Urothelium cell line (cell line): ENCODE results near the gene POU6F2.

Source experiments
- DNase-seq: peaks from one replicate; pipeline ENCODE4 v3.0.0; 2011; ENCODE audit warnings: low spot score, mixed read lengths
- FAIRE-seq: peaks from 2 replicates; lab custom pipeline; 2011; peaks lifted over from hg19 to GRCh38; lab: Jason Lieb, UNC

Gene POU6F2

GRCh38 chr7:39125846-39126245 lies 148.1 kb downstream of the POU6F2 start:
- FAIRE-seq (peak; percentile 48), DNase-seq (no peak)

DNA sequence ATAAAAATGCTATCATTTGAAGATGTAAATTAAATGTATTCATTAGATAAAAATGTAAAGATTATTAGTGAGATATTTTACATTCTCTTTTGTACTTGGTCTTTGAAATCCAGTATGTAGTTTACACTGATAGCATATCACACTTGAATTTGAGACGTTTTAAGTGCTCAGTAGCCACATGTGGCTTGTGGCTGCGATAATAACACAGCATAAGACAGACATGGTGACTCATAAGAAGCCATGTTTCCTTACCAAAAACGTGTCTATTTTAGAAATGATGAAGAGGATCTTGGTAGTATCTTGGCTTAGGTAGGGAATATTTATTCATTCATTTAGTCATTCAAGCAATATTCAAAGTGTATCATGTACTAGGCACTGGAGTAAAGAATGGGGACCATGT lies 149.3 kb downstream of the POU6F2 start:
- no peak for DNase-seq
- FAIRE-seq: no peak

DNA sequence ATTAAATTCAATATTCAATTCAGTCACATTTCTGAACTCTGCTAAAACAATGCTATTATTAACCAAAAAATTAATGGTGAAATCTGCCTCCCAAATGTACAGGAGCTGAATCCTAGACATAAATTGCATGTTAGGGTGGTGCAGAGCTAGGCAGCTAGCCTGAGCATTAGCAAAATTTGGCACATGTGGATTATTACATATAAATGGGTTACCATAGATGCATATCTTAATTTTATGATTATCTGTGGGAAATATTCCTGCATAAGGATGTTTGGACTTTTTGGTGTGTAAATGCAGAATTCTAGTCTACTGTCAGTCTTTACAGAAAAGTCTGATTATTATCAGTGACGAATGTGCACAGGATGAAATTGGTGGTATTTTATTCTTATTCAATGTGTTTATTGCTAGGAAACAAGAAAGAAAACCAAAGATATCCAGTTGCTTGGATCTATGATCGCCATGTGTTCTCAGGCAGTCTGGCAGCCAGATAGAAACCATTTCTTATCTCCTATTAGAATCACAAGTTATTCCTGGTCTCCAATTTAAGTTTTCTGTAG lies 150.7 kb downstream of the POU6F2 start:
- no peak for DNase-seq
- FAIRE-seq: no peak

DNA sequence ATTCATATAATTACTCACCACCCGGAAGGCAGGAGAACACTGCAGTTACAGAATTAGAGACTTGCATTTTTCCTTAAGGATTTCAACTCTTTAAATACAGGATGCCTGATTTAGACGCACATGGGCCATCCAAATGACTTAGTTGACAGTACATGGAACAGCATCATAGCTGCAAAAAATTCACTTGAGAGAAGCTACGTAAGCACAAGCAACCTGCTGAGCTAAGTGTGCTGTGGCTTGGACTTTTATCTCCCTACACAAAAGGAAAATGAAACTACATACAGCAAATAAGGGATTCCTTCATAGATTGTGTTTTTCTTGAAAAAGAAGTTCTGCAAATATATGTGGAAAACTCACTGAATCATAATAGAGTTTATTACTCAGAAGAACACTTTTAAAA lies 152.6 kb downstream of the POU6F2 start:
- DNase-seq (no peak), FAIRE-seq (no peak)

GRCh38 chr7:39130857-39131526 lies 153.3 kb downstream of the POU6F2 start:
- FAIRE-seq: peak; percentile 9
- no peak for DNase-seq

DNA sequence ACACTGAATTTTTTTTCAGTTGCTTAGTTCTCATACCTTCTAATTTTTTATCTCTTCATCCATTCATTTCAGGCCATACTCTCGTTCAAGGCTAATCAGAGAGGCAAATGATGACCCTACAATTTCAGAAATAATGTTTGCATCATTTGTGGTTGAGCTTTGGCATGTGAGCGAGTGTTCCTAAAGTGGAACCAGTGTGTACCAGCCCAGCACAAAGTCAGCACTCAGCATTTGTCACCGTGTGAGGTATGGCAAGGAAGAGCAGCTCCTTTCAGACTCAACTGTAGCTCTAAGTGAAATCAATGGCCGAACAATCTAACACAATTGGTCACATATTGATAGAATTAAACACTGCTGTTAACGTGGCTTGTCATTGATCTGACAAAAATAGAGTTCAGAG lies 154.6 kb downstream of the POU6F2 start:
- no peak for DNase-seq
- FAIRE-seq: no peak

- no peak for DNase-seq
Observed at GRCh38 chr7:39133088-39133487, 155.4 kb downstream of the POU6F2 start.

GRCh38 chr7:39137480-39137879 lies 159.8 kb downstream of the POU6F2 start:
- no peak for DNase-seq
- FAIRE-seq: no peak

More at GRCh38 chr7:39133088-39133487, 155.4 kb downstream of the POU6F2 start:
- peak; percentile 13 for FAIRE-seq

DNA sequence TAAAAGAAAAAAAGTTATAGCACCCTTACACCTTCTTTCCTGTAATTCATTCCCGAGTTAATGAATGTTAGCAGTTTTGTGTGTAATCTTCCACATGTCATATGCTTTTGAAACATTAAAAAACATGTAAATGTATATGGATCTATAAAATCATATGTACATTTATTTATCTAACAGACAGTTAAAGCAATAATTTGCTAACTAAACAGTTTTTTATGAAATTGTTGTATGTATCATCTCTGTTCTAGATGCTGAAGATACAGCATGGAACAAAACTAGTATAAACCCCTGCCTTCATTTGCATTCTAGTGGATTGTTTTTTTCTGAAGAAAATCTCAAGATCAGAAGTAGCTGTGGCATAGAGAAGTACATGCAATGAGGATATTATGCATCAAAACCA lies 165.0 kb downstream of the POU6F2 start:
- DNase-seq (no peak), FAIRE-seq (no peak)

DNA sequence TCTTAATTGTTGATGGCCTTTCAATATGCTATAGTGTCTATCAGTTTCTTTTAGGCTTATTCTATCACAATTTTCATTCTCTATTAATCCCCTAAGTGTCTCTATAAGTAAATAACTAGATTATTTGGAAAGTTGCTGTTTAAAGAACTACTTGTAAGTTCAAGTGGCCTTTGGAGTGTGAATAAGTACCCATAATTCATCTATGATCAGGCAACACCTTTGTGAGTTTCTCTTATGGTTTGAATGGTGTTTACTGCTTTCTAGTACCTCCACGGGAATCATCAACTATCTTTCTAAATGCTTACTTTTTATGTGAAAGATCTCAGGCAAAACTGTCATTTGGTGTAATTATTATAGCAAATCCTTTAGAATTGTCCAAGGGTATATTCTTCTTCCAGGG lies 166.7 kb downstream of the POU6F2 start:
- no peak for DNase-seq
- FAIRE-seq: no peak

DNA sequence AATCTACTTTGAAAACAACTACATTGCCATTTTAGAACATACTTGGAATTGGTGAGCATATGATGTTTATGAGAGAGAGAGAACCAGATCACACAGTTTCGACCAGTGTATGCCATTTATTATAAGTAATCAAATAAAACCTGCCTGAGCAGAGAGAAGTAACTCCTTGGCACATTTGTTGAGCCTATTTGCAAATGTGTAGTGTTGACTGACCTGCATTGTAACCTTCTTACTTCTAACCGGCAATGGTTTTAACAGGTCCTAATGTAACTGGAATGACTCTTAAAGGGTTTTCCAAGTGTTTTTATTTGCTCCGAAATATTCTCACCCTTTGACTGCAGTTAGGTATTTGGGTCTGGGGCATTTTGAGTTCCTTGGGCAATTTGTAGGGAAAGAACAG lies 167.6 kb downstream of the POU6F2 start:
- DNase-seq (no peak), FAIRE-seq (no peak)

DNA sequence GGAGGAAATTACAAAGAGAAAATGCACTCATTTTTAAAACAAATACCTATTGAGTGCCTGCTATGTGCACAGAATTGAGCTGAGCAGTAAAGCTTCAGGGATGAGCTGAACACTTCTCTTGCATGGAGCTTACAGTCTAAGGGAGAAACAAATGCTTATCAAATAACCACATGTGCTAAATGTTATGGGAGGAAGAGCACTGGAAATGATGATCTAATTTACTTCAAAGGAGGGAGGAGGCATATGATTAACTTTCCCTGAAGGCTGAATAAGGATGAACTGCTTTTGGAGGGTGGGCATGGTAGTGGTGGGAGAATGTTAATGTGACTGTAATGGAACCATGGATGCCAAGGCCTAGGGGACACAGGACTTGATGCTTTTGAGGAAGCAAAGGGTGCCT lies 168.2 kb downstream of the POU6F2 start:
- DNase-seq: no peak
- no peak for FAIRE-seq

DNA sequence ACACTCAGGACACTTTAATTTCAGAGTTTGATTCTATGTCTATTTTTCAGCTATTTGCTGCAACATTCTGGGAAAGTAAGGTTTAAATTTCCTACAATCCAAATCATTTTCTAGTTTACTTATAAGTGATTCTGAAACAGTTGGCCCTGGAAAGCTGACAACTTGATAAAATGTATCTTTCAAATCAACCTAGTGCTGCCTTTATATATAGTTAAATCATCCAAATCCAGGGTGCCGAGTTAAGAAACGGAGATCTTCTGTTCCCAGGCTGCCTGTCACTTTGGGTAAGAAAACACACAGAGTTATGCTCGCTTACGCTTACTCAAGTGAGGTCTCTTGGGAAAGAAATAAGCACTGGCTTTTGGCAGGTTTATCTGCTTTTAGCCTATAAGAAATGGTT lies 175.0 kb downstream of the POU6F2 start:
- no peak for FAIRE-seq
- no peak for DNase-seq

DNA sequence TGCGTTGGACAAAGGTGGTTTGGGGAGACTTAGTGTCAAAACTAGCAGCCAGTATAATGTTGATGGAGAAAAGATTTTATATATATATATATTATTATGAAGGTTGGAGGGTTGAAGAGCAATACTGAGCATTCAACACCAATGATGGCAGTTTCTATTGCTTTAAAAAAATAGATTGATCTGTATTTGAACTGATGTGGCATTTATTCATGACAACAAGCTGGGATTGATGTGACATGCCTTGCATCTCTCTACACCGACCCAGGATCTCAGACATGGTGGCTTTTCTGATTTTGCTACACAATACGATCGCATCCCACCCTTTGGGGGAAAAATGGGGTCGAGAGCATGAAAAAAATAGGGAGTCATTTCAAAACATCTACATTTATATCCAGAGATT lies 175.4 kb downstream of the POU6F2 start:
- FAIRE-seq (no peak), DNase-seq (no peak)

- no peak for FAIRE-seq
- DNase-seq: no peak
Observed at GRCh38 chr7:39153647-39154046, 175.9 kb downstream of the POU6F2 start.

DNA sequence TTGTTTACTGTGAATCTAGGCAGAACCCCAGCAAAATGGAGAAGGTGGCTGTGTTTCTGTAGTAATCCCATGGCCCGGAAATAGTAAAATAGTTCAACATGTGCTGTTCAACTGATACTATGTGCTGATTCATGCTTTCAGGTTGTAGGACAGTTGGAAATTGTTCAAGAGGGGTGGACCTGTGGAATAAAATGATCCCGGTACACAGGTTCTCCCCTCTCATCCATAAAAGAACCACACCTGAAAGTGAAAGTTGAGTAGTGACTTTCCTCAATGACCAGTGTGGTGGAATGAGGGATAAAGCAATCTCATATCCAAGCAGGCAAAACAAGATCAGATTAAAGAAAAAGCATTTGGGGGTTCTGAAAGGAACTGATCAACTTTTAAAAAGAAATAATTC lies 177.1 kb downstream of the POU6F2 start:
- no peak for DNase-seq
- peak; percentile 23 for FAIRE-seq

- no peak for DNase-seq
- no peak for FAIRE-seq
Observed at GRCh38 chr7:39158367-39158766, 180.7 kb downstream of the POU6F2 start.

DNA sequence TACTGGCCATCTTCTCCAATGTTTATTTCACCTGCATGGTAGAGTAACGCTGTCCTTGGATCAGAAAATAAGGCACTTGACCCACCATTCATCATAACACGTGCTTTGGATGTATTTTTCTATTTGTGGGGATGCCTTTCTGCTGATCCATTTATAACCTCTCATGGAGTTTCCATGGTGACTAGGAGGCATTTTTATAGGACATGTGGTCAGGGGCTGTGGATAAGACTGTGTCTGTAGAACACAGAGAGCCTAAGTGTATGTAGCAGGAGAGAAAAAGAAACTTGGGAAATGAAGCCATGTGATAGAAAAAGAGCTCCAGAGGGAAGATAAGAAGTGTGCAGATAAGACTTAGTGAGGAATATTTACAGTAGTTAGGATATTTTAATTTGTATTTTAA lies 184.2 kb downstream of the POU6F2 start:
- FAIRE-seq: no peak
- no peak for DNase-seq

DNA sequence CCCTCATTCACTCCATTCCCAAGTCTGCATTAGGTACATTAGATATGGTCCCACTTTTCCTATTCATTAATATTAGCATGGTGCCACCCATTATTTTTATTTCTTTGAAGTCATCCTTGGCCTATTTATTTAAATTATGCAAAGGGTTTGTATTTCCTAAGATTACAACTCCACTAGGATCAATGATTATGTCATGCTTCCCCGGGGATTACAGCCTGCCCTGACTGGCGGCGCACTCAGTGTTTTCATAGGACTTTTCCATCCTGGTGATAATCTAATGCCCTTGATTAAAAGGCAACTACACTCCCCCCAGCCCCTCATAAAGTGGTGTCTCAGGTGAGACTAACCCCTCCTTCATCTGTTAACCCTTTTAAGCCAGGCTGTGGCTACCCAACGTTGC lies 187.2 kb downstream of the POU6F2 start:
- DNase-seq (no peak), FAIRE-seq (no peak)

DNA sequence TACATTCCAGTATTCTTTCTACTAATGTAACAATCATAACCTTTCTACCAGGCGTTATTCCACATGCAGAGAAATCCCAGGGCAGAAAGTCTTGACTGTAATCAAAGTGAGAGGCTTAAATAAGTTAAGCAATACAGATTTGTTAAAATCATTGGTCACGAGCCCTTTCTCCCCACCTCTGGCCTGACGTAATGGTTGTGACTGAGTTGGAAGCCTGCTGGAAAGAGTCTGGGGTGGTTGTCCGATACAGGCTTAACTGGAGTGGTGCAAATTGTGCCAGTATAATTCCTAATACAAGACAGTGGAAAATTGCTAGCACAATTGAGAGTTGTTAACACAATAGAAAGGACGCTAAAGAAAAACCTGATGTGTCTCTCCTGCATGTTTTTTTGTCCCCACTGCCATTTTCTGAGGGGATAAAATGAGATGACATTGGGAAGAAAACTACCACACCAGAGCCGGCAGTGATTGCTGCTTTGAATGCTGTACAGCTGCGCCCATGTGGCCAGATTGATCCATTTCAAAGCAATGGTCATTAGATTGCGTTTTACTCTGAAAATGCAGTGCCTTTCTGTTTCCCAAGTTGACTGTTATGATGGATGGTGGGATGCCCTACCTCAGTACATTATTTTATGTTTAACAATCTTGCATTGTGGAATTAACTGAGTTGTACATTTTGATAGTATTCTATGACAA lies 190.8 kb downstream of the POU6F2 start:
- no peak for FAIRE-seq
- DNase-seq: no peak

DNA sequence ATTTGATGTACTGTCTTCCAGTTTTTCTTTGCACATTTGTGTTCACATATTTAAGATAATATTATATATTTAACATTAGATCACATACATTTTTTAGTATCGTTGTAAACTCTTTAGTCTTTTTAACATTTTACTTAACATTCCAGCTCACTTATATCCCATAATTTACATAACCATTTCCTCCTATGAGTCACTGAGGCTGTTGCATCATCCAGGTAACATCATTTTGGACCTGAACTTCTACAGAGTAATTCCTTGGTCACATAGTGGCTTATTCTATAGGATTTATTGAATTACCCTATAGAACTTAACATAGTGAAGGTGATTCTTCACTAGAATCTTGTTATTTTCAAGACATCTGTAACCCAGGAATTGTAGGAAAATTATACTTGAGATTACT lies 194.4 kb downstream of the POU6F2 start:
- FAIRE-seq: no peak

GRCh38 chr7:39181398-39181797 lies 203.7 kb downstream of the POU6F2 start:
- DNase-seq (no peak), FAIRE-seq (no peak)

More for the DNA sequence above, 194.4 kb downstream of the POU6F2 start:
- no peak for DNase-seq
